ENCODE data around the gene ST6GALNAC4.
"Not testable (repeated sequence)": the region's sequence is repeated elsewhere in the genome, so short reads cannot be mapped to it uniquely, and the experiment has no call there.

ST6GALNAC4 gene

GRCh38 chr9:127885508-127886281 is 31.1 kb downstream of the ST6GALNAC4 start:
- DNase-seq (ENCODE audit: low spot score), result no peak

- DNase-seq (ENCODE audit: low spot score), result no peak
These were observed 31.8 kb downstream of the ST6GALNAC4 start for GRCh38 chr9:127884976-127885490.

- no peak for DNase-seq (ENCODE audit: low spot score)
These were observed 32.4 kb downstream of the ST6GALNAC4 start for GRCh38 chr9:127884427-127884911.

GRCh38 chr9:127883959-127884358 is 32.9 kb downstream of the ST6GALNAC4 start:
- DNase-seq (ENCODE audit: low spot score), result no peak

- not testable (repeated sequence) for DNase-seq (ENCODE audit: low spot score)
These were observed 35.1 kb downstream of the ST6GALNAC4 start for GRCh38 chr9:127881715-127882114.

- no peak for DNase-seq (ENCODE audit: low spot score)
These were observed 36.7 kb downstream of the ST6GALNAC4 start for GRCh38 chr9:127880143-127880542.

- no peak for DNase-seq (ENCODE audit: low spot score)
These were observed 38.0 kb downstream of the ST6GALNAC4 start for GRCh38 chr9:127878652-127879390.

GRCh38 chr9:127878001-127878651 is 38.7 kb downstream of the ST6GALNAC4 start:
- DNase-seq (ENCODE audit: low spot score), result peak; percentile 57

- peak; percentile 77 for DNase-seq (ENCODE audit: low spot score)
These were observed 39.3 kb downstream of the ST6GALNAC4 start, which contains the start of gene AK1 for GRCh38 chr9:127877566-127877998. Gene AK1, minus strand, starts transcription at chr9:127877675. Its CDS starts 3,058 bp downstream, at chr9:127874617.

GRCh38 chr9:127876764-127877562 is 39.9 kb downstream of the ST6GALNAC4 start:
- no peak for DNase-seq (ENCODE audit: low spot score)

- DNase-seq (ENCODE audit: low spot score), result no peak
These were observed 40.6 kb downstream of the ST6GALNAC4 start for GRCh38 chr9:127876026-127876763.

GRCh38 chr9:127875306-127875966 is 41.4 kb downstream of the ST6GALNAC4 start:
- no peak for DNase-seq (ENCODE audit: low spot score)

- no peak for DNase-seq (ENCODE audit: low spot score)
These were observed 42.3 kb downstream of the ST6GALNAC4 start for GRCh38 chr9:127874301-127875221.

- DNase-seq (ENCODE audit: low spot score), result peak; percentile 89
These were observed 43.0 kb downstream of the ST6GALNAC4 start for GRCh38 chr9:127873886-127874285.

GRCh38 chr9:127873223-127873691 is 43.6 kb downstream of the ST6GALNAC4 start:
- no peak for DNase-seq (ENCODE audit: low spot score)

- no peak for DNase-seq (ENCODE audit: low spot score)
These were observed 44.2 kb downstream of the ST6GALNAC4 start for GRCh38 chr9:127872369-127873222.

- DNase-seq (ENCODE audit: low spot score), result no peak
These were observed 45.3 kb downstream of the ST6GALNAC4 start for GRCh38 chr9:127871531-127871930.

GRCh38 chr9:127870887-127871286 is 46.0 kb downstream of the ST6GALNAC4 start:
- no peak for DNase-seq (ENCODE audit: low spot score)

Data from cerebellar cortex (tissue), 1 donor.